Tibial artery (tissue), 4 donors: ENCODE results near the gene RARG.
A peak's percentile ranks its signal among the peaks of the same experiment; 100 is the strongest.
"Not testable (repeated sequence)": the region's sequence is repeated elsewhere in the genome, so short reads cannot be mapped to it uniquely, and the experiment has no call there.

Experiments
- DNase-seq, 2 donors: peaks; one replicate each; pipeline ENCODE4 v3.0.0-alpha.2; 2019
- H3K27ac ChIP-seq, 2 donors: fragments of 200-600 bp; sonication (generic) in 1 of 2; 1 replicate in 1 of 2; 2 replicates in 1 of 2; pipeline ENCODE4 v1.5.1; 2018 to 2019; ENCODE audit warnings: mild to moderate bottlenecking in 1 of 2
- H3K27me3 ChIP-seq, 2 donors: fragments of 200-600 bp; sonication (generic) in 1 of 2; one replicate each; pipeline versions ENCODE4 v1.5.1 to v1.6.0; 2016 to 2019
- H3K36me3 ChIP-seq, 3 donors: fragments of 200-600 bp; sonication (generic) in 2 of 3; one replicate each; pipeline ENCODE4 v1.5.1; 2016 to 2019; ENCODE audit warnings: mild to moderate bottlenecking in 2 of 3
- H3K4me1 ChIP-seq, 4 donors: fragments of 200-600 bp; sonication (generic) in 2 of 4; 1 replicate in 3 of 4; 2 replicates in 1 of 4; pipeline ENCODE4 v1.5.1; 2016 to 2019
- H3K4me3 ChIP-seq, 2 donors: fragments of 200-600 bp; sonication (generic) in 1 of 2; 1 replicate in 1 of 2; 2 replicates in 1 of 2; pipeline ENCODE4 v1.5.1; 2018 to 2019; ENCODE audit warnings: mild to moderate bottlenecking in 2 of 2
- H3K9me3 ChIP-seq, 3 donors: fragments of 200-600 bp; sonication (generic) in 1 of 3; one replicate each; pipeline ENCODE4 v1.5.1; 2016 to 2019
- intact Hi-C: fragments of 100-400 bp; cut with DNase I; formaldehyde crosslinking; loops from one replicate; pipeline ENCODE4 v1.15.0; 2023; ENCODE audit warnings: low total_unique reads
- TF ChIP-seq, protein P1 (sequence below), 2 experiments: fragments of 200-600 bp in 1 of 2; fragments of 450-650 bp in 1 of 2; IDR thresholded peaks; one replicate each; pipeline ENCODE4 v1.5.1; 2017 to 2019; ENCODE audit warnings: antibody characterized with exemption in 2 of 2, mild to moderate bottlenecking in 1 of 2, moderate library complexity in 1 of 2

Gene RARG

DNA sequence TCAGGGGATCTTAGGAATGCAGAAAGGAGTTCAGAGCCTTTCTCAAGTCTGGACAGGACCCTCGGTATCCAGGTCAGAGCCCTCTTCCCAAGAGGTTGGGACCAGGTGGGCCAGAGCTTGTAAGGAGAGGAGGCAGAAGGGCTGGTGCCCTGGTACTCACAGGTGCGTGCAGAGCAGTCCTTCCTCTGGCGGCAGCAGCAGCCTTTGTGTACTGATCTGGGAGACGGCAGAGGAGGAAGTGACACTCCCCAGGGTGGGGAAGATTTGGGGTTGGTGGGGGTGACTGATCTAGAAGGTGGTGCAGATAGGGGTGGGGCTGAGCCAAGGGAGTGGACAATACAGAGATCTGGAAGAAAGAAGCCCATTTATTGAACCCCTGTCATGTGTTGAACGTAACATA, 25.0 kb downstream of the RARG start, which contains the start of gene ITGB7:
Gene ITGB7 (minus strand): TSS at position 210 of the 400 bp plus-strand sequence. CDS start 6,808 bp downstream, outside the sequence.
- peak within 1 kb of the TSS in 1 of 2 donors; percentile 21 for H3K27ac ChIP-seq
- no peaks in the 10 kb centered on the region for H3K9me3 ChIP-seq

DNA sequence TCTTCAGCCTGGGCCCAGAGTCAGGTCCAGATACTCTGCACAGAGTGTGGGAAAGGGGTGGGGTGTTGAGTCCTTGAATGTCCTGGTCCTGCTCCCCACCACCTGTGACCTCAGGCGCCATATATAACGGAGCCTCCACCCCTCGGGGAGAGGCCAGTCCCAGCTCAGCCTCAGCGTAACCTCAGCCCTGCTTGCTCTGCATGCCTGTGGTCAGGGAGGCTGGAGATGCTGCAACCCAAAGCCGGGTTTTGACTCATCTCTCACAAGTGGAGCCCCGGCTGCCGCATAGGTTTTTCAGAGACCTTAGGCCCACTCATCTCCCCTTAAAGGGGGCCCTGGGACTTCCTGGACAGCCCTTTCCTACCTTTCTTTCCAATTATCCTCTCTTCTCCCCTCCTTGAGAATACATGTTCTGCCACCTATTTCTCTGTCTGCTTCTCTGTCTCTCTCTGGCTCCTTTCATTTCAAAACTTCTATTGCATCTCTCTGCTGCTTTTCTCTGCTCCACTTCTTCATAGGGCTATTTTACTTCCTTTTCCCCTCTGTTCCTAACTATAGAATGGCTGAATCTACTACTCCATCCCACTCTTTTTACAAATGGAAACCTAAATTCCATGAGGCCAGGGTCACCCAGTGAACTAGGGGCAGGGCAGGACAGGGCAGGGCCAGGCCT, 26.1 kb downstream of the RARG start:
- TF ChIP-seq, protein P1, sequence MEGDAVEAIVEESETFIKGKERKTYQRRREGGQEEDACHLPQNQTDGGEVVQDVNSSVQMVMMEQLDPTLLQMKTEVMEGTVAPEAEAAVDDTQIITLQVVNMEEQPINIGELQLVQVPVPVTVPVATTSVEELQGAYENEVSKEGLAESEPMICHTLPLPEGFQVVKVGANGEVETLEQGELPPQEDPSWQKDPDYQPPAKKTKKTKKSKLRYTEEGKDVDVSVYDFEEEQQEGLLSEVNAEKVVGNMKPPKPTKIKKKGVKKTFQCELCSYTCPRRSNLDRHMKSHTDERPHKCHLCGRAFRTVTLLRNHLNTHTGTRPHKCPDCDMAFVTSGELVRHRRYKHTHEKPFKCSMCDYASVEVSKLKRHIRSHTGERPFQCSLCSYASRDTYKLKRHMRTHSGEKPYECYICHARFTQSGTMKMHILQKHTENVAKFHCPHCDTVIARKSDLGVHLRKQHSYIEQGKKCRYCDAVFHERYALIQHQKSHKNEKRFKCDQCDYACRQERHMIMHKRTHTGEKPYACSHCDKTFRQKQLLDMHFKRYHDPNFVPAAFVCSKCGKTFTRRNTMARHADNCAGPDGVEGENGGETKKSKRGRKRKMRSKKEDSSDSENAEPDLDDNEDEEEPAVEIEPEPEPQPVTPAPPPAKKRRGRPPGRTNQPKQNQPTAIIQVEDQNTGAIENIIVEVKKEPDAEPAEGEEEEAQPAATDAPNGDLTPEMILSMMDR (IDR thresholded peaks at IDR 0.05), result no peak
- H3K4me1 ChIP-seq, result peaks cover 0 to 13% (median 4%) of the 10 kb centered on the region in 4 donors
- H3K27ac ChIP-seq, result no peak overlapping the region
- H3K27me3 ChIP-seq, result no peaks in the 10 kb centered on the region
- H3K9me3 ChIP-seq, result no peaks in the 10 kb centered on the region
- peaks cover 6 to 16% (median 12%) of the 10 kb centered on the region in 3 donors for H3K36me3 ChIP-seq
- H3K4me3 ChIP-seq, result no peak overlapping the region
- intact Hi-C loops, result no loop called here
- DNase-seq, result peak in 1 of 2 donors; percentile 57

More for the DNA sequence above, 25.0 kb downstream of the RARG start, which contains the start of gene ITGB7:
- peaks cover 0 to 13% (median 4%) of the 10 kb centered on the region in 4 donors for H3K4me1 ChIP-seq
- intact Hi-C loops, result no loop called here
- TF ChIP-seq, protein P1 (IDR thresholded peaks at IDR 0.05), result no peak
- H3K36me3 ChIP-seq, result peaks cover 17 to 27% (median 23%) of the 10 kb centered on the region in 3 donors
- peak in 1 of 2 donors; percentile 63 for DNase-seq
- H3K4me3 ChIP-seq, result no peak within 1 kb of the TSS
- H3K27me3 ChIP-seq, result no peaks in the 10 kb centered on the region

DNA sequence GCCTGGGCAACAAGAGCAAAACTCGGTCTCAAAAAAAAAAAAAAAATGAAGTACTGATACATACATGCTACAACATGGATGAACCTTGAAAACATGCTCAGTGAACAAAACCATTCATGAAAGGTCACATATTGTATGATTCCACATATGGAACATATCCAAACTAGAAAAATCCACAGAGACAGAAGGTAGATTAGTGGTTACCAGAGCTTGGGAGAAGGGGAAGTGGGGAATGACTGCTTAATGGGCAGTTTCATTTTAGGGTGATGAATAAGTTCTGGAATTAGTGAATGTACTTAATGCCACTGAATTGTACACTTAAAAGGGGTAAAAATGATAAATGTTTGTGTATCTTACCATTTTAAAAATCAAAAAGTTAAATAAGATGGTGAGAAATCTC, 27.7 kb downstream of the RARG start:
- Histone ChIP-seq H3K9me3 (no peaks in the 10 kb centered on the region), H3K27me3 (no peaks in the 10 kb centered on the region), H3K27ac (no peak overlapping the region), H3K36me3 (peaks cover 0 to under 1% (median 0%) of the 10 kb centered on the region in 3 donors), H3K4me3 (no peak overlapping the region), H3K4me1 (peaks cover 0 to 13% (median 4%) of the 10 kb centered on the region in 4 donors)
- TF ChIP-seq, protein P1 (IDR thresholded peaks at IDR 0.05), result no peak
- intact Hi-C loops, result no loop called here
- no peak for DNase-seq

DNA sequence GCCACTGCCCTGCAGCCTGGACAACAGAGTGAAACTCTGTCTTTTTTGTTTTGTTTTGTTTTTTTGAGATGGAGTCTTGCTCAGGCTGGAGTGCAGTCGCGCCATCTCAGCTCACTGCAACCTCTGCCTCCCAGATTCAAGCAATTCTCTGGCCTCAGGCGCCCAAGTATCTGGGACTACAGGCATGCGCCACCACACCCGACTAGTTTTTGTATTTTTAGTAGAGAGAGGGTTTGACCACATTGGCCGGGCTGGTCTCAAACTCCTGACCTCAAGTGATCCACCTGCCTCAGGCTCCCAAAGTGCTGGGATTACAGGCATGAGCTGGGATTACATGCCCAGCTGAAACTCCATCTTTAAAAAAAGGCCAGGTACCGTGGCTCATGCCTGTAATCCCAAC, 29.7 kb downstream of the RARG start:
- H3K4me3 ChIP-seq, H3K27ac ChIP-seq, H3K36me3 ChIP-seq, H3K27me3 ChIP-seq, intact Hi-C loops, DNase-seq, H3K9me3 ChIP-seq: not testable (repeated sequence)
- H3K4me1 ChIP-seq, result peaks cover 0 to 11% (median 8%) of the 10 kb centered on the region in 4 donors

DNA sequence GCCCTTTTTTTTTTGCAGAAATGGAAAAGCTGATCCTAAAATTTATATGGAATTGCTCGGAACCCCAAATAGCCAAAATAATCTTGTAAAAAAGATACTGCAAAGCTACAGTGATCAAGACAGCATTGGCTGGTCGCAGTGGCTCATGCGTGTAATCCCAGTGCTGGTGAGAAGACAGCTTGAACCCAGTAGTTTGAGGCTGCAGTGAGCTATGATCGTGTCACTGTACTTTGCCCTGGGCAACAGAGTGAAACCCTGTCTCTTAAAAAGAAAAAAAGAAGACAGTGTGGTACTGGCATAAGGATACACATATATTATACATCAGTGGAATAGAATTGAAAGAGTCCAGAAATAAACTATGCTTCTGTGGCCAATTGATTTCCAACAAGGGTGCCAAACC, 30.4 kb downstream of the RARG start:
- Histone ChIP-seq H3K27me3 (no peaks in the 10 kb centered on the region), H3K4me1 (peaks cover 0 to 12% (median 10%) of the 10 kb centered on the region in 4 donors), H3K9me3 (no peaks in the 10 kb centered on the region), H3K4me3 (no peak overlapping the region), H3K36me3 (no peaks in the 10 kb centered on the region), H3K27ac (no peak overlapping the region)
- intact Hi-C loops, result no loop called here
- TF ChIP-seq, protein P1 (IDR thresholded peaks at IDR 0.05), result no peak
- DNase-seq, result no peak

DNA sequence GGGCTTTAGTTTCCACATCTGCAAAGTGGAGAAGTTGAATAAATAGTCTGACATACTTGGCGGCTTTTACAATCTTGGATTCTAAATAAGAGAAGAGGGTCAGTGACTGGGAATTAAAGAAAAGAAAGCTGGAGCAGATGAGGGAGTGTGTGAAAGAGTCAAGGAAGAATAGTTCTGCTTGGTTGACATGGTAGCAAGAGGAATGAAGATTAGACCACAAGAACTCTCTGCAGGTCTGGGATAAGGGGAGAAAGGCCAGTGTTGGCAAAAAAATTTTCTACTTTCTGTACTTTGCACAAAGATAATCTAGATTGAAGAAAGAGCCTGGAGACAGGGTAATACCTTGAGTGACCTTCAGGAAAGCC, 30.9 kb downstream of the RARG start:
- Histone ChIP-seq H3K4me3 (no peak overlapping the region), H3K27ac (peak overlapping the region in 1 of 2 donors; percentile 46), H3K27me3 (no peaks in the 10 kb centered on the region), H3K36me3 (no peaks in the 10 kb centered on the region), H3K4me1 (peaks cover 0 to 12% (median 10%) of the 10 kb centered on the region in 4 donors), H3K9me3 (no peaks in the 10 kb centered on the region)
- no peak for DNase-seq
- intact Hi-C loops, result no loop called here
- TF ChIP-seq, protein P1 (IDR thresholded peaks at IDR 0.05), result no peak
